Muscle of leg (tissue), 11 donors: ENCODE data around the gene STIP1. TPM values are rescaled to one million over a fixed set of nuclear protein-coding genes. Genes with fewer than 3 reads are reported as not detected.
A peak's percentile ranks its signal among the peaks of the same experiment; 100 is the strongest.

ENCODE experiments used
- DNase-seq: peaks from one replicate; pipeline ENCODE4 v3.0.0; 2013
- H3K27ac ChIP-seq: one replicate; pipeline ENCODE4 v1.5.1; 2013; ENCODE audit warnings: mild to moderate bottlenecking, low read length, control low read depth
- H3K27me3 ChIP-seq: one replicate; pipeline ENCODE4 v1.6.1; 2013; ENCODE audit warnings: low read length; ENCODE audit not compliant: control insufficient read depth, insufficient read depth
- H3K36me3 ChIP-seq: one replicate; pipeline ENCODE4 v1.6.1; 2013; ENCODE audit warnings: low read length; ENCODE audit not compliant: control insufficient read depth, insufficient read depth
- H3K4me1 ChIP-seq: one replicate; pipeline ENCODE4 v1.6.1; 2013; ENCODE audit warnings: low read length; ENCODE audit not compliant: control insufficient read depth, insufficient read depth
- H3K4me3 ChIP-seq: one replicate; pipeline ENCODE4 v1.5.1; 2013; ENCODE audit warnings: low read length, control low read depth
- H3K9me3 ChIP-seq: replicated peaks from 2 replicates; pipeline ENCODE4 v1.6.1; 2013; ENCODE audit warnings: low read depth, low read length; ENCODE audit not compliant: control insufficient read depth
- WGBS: methylation state at CpG from one replicate; pipeline ENCODE4 v1.1.5; 2013; ENCODE audit warnings: missing lambda C conversion rate; ENCODE audit not compliant: insufficient coverage; 5-methylcytosine and 5-hydroxymethylcytosine counted together
- polyA plus RNA-seq, 8 donors: library from polyadenylated mRNA; unstranded; fragments of 120-200 nt; gene quantifications; one replicate each; pipeline versions ENCODE4 v1.2.1 to v1.2.3, GENCODE V29; 2013; ENCODE audit warnings: inconsistent platforms in 1 of 8, low replicate concordance in 1 of 8; ENCODE audit not compliant: insufficient read length in 8 of 8, insufficient read depth in 1 of 8
- total RNA-seq: library from RNA; stranded (reverse); fragments of 120-200 nt; gene quantifications from one replicate; pipeline ENCODE4 v1.2.4, GENCODE V29; 2013

STIP1 gene
- total and polyA plus RNA-seq, 9 donors: 90.7 to 141 (median 128) TPM

DNA sequence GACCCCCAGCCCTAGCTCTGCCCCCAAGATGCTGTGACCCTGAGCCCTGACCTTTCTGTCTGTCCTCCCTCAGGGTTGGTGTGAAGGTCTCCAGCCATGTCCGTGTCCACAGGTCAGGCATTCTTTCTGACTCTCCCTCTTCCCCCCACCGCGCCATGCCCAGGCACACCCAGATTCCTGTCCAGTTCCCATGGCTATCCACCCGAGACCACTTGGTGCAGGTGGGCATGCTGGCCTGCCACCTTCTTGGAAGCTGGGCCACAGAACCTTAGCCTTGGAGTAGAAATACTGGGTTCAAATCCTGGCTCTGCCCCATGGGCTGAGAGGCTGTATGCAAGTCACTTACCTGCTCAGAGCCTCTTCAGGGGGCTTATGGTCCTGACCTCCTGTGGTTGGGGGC, 63.1 kb downstream of the STIP1 start:
- DNase-seq: no peak
- Histone ChIP-seq H3K4me1 (peaks cover 71% of the 10 kb centered on the region), H3K27ac (no peak overlapping the region), H3K9me3 (no peaks in the 10 kb centered on the region), H3K36me3 (peaks cover 9% of the 10 kb centered on the region), H3K27me3 (no peaks in the 10 kb centered on the region), H3K4me3 (no peak overlapping the region)
- WGBS: 89% methylated on average over 4 of the region's 4 CpGs

DNA sequence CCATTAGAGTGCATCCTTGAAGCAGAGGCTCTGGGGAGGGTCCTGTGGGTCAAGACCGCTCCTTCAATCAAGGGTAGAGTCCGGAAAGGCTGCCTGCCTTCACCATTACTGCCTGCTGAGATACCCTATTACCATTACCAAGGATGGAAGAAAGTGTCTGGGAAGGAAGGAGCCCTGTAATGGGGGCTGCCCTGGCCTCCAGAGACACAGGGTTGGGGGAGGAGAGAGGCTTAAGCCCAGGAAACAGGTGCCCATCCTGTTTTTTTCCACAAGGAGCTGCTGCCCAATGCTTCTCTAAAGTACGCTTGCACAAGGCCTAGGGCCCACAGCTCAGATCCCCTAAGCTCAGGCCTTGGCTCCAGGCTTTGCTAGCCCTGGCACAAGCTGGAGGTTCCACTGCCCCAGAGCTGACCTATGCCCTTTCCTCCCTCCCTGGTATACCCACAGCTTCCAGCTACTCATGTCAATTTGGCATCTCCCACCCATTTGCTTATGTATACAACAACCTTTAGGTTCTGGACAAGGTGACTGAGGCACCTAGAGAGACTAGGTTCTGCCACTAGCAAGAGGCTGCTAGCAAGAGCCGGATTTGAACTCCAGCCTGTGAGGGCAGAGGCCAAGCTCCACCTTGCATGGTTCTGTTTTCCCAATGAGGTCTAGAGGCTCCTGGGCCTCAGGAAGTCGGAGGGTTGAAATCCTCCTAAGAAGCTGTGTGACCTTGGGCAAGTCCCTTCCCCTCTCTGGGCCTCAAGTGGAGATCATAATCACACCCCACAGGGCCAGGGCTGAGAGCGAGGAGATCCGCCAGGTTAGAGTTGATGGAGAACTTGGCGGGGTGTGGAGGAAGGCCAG, 63.8 kb downstream of the STIP1 start:
- H3K9me3 ChIP-seq: no peaks in the 10 kb centered on the region
- peaks cover 6% of the 10 kb centered on the region for H3K36me3 ChIP-seq
- H3K4me3 ChIP-seq: no peak overlapping the region
- 94% methylated on average over 2 of the region's 8 CpGs for WGBS
- no peak for DNase-seq
- H3K4me1 ChIP-seq: peaks cover 64% of the 10 kb centered on the region
- no peaks in the 10 kb centered on the region for H3K27me3 ChIP-seq
- H3K27ac ChIP-seq: no peak overlapping the region

DNA sequence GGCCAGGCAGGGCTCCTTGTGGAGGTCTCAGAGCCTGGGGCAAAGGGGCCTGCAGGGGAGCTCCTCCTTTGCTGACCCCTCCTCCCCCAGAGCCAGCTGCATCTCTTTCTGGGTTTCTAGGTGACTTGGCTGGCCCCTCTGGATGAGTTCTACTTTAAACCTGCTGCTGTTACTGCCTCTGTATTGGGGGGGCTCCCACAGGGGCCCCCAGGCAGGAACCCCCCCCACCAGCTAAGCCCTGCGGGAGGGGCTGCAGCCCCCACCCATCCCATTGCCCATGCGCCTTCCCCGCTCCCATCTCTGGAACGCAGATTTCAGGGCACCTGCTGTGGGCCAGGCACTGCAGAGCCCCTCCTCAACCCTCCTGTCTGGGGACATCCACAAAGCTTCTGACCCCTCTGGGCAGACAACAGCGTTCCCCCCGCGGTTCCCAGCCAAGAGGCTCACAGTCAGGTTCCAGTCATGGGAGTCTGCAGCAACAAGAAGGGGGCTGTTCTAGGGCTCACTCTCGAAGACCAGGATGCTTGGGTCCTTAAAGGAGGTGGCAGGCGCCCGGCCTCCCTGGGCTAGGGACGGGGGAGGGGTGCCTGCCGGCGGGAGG, 64.5 kb downstream of the STIP1 start:
- Histone ChIP-seq H3K9me3 (no peaks in the 10 kb centered on the region), H3K4me1 (peaks cover 57% of the 10 kb centered on the region), H3K36me3 (peaks cover 9% of the 10 kb centered on the region), H3K27ac (no peak overlapping the region), H3K27me3 (no peaks in the 10 kb centered on the region), H3K4me3 (peak overlapping the region; percentile 48)
- DNase-seq: no peak
- 23% methylated on average over 10 of the region's 13 CpGs for WGBS

DNA sequence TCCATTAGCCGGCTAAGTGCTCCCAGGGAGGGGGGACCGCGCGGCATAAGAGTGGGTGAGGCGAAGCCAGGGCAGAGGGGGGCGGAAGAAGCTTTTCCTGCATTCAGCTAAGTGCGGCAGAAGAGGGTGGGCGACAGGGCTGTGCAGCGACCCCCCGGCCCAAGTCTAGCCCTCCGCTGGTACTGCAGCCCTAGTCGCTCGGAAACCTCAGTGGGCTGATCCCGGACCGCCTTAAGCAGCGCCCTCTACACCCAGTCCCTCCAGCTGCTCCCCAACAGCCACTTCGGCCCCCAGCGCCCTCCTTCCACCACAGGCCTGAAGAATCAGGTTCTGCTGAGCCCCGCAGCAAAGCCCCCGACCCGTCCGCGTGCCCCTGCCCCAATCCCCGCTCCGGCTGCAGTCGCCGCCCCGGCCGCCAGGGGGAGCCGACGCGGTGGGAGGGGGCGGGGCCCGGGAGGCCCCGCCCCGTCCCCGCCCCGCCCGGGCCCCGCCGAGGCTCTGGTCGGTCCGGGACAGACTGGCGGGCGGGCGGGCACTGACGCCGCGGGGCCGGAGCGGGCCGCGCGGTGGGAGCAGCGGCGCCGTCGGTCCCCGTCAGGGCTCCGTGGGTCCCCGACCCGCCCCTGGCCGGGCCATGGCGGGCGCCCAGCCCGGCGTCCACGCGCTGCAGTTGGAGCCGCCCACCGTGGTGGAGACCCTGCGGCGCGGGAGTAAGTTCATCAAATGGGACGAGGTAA, 65.2 kb downstream of the STIP1 start, which contains the start of gene PLCB3:
Gene PLCB3, plus strand, starts transcription at position 515 of the 737 bp plus-strand sequence. Its CDS starts 120 bp downstream, at position 635.
- Histone ChIP-seq H3K27ac (no peak within 1 kb of the TSS), H3K9me3 (no peaks in the 10 kb centered on the region)

DNA sequence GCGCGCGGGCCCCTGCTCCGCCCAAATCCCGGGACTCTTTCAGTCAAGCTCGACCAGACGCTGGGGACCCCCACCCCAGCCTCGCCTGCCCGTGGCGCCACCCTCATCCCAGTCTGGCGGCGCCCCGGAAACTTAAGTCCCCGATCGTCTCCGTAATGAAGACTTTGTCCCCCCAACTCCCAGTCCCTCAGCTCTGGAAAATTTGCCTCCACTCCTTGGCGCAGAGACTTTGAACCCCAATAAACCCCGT, 65.7 kb downstream of the STIP1 start:
- WGBS: 0% methylated on average over 18 of the region's 18 CpGs
- Histone ChIP-seq H3K9me3 (no peaks in the 10 kb centered on the region), H3K36me3 (peaks cover 20% of the 10 kb centered on the region), H3K4me3 (peak overlapping the region; percentile 75), H3K27me3 (no peaks in the 10 kb centered on the region), H3K27ac (no peak overlapping the region), H3K4me1 (peaks cover 52% of the 10 kb centered on the region)
- DNase-seq: no peak

More for the DNA sequence above, 65.2 kb downstream of the STIP1 start, which contains the start of gene PLCB3:
- no peak for DNase-seq
- Histone ChIP-seq H3K4me3 (peak within 1 kb of the TSS; percentile 75), H3K36me3 (peaks cover 15% of the 10 kb centered on the region), H3K27me3 (no peaks in the 10 kb centered on the region), H3K4me1 (peaks cover 52% of the 10 kb centered on the region)
- WGBS: under 1% methylated on average over 73 of the region's 75 CpGs

DNA sequence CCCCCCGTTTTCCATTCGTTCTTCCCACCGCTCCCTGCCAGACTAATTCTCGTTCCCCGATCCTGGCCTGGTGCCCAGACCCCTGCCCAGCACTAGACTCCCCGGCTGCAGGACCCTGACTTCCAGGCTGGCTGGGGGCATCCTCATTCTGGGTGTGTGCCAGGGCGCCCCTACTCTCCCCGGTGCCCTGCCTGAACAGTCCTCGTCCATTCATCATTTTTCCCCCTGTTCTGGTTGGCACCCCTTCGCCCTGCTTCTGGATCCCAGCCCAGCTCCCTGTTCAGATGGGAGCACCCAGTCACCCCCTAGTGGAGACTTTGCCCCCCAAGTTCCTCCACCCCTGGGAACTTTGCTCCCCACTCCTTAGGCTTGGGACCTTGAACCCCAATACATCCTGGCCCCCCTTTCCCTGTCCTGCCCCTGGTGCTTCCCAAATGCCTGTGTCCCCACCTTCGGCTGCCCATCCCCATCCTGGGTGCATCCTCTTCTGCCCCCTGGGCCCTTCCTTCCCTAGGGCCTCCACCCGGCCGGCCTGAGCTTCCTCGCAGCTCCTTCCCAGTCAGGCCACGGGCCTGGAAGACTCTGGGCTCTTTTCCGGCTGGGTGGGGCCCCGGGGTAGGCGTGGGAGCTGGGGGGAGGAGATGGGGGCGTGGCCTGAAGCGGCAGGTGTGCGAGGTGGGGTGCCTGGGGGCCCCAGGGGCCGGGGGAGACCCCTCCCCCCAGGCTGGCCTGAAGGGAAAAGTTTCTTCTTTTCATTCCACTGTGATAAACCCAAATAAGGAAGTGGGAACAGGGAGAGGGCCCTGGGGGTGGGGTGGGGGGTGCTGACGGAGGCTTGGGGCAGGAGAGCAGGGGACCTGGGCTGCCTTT, 66.3 kb downstream of the STIP1 start:
- no peak overlapping the region for H3K27ac ChIP-seq
- 8% methylated on average over 12 of the region's 23 CpGs for WGBS

DNA sequence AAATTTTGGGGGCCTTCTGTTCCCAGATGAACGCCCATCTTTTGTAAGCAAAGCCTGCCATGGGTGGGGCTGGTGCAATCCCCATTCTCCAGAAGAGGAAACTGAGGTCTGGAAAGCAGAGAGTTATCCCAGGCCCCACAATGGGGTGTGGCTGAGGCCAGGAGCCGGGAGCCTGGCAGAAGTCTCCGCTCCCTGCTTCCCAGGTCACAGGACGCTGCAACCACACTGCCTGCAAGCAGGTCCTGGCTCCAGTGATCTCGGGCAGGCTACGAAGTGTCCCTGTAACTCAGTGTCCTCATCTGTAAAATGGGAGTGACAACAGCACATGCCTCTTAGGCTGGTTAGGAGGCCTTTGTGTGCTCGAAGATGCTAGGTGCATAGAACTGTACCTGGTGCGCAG, 67.1 kb downstream of the STIP1 start:
- 63% methylated on average over 7 of the region's 8 CpGs for WGBS
- no peaks in the 10 kb centered on the region for H3K27me3 ChIP-seq
- no peaks in the 10 kb centered on the region for H3K9me3 ChIP-seq
- no peak for DNase-seq
- no peak overlapping the region for H3K4me3 ChIP-seq
- peaks cover 41% of the 10 kb centered on the region for H3K4me1 ChIP-seq
- H3K36me3 ChIP-seq: peaks cover 27% of the 10 kb centered on the region
- no peak overlapping the region for H3K27ac ChIP-seq

More for the DNA sequence above, 66.3 kb downstream of the STIP1 start:
- no peak for DNase-seq
- no peaks in the 10 kb centered on the region for H3K9me3 ChIP-seq
- H3K4me1 ChIP-seq: peaks cover 47% of the 10 kb centered on the region
- H3K4me3 ChIP-seq: peak overlapping the region; percentile 75
- H3K27me3 ChIP-seq: no peaks in the 10 kb centered on the region
- peaks cover 23% of the 10 kb centered on the region for H3K36me3 ChIP-seq

DNA sequence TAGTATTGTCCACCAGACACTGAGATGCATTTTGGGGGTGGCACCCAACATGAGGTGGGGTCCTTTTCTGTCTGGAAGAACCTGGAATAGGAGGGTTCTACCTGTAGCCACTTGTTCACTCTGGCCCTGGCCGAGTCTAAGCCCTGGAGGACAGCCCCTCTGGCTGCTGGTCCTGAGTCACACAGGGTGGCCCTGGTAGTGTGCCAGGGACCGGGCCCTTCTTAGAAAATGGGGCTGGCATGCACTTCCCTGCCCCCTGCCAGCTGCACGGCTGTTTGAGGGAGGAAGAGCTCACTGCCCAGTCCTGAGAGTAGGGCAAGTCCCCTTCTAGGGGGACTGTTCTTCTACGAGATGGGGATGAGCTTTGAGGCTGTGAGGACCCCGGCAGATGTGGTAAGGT, 67.5 kb downstream of the STIP1 start:
- H3K27ac ChIP-seq: no peak overlapping the region
- H3K4me3 ChIP-seq: no peak overlapping the region

More for the DNA sequence above, 67.5 kb downstream of the STIP1 start:
- H3K36me3 ChIP-seq: peaks cover 30% of the 10 kb centered on the region
- WGBS: 58% methylated on average over 3 of the region's 5 CpGs
- no peaks in the 10 kb centered on the region for H3K9me3 ChIP-seq
- DNase-seq: no peak
- H3K27me3 ChIP-seq: no peaks in the 10 kb centered on the region
- H3K4me1 ChIP-seq: peaks cover 41% of the 10 kb centered on the region
